HFFc6 (cell line): ENCODE data around the gene AFAP1. TPM values are rescaled to one million over a fixed set of nuclear protein-coding genes. Genes with fewer than 3 reads are reported as not detected.
A peak's percentile ranks its signal among the peaks of the same experiment; 100 is the strongest.

Experiments
- DNase-seq: peaks from one replicate; pipeline ENCODE4 v3.0.0-alpha.2; 2018
- H3K27ac Mint-ChIP-seq: 2 replicates; pipeline ENCODE4 v1.8.0; 2020; ENCODE audit warnings: mild to moderate bottlenecking, mixed read lengths
- H3K27me3 Mint-ChIP-seq: 2 replicates; pipeline ENCODE4 v1.8.0; 2021; ENCODE audit warnings: mild to moderate bottlenecking, moderate library complexity, mixed read lengths; ENCODE audit not compliant: insufficient read depth
- H3K36me3 Mint-ChIP-seq: 2 replicates; pipeline ENCODE4 v1.8.0; 2021; ENCODE audit warnings: low read depth, mixed read lengths
- H3K4me1 Mint-ChIP-seq: 2 replicates; pipeline ENCODE4 v1.8.0; 2020; ENCODE audit warnings: low read depth, mixed read lengths
- H3K4me3 Mint-ChIP-seq: 2 replicates; pipeline ENCODE4 v1.8.0; 2020; ENCODE audit warnings: mild to moderate bottlenecking, moderate library complexity, mixed read lengths
- H3K9me3 Mint-ChIP-seq: 2 replicates; pipeline ENCODE4 v1.8.0; 2020; ENCODE audit warnings: mild to moderate bottlenecking, mixed read lengths
- CTCF ChIP-seq: fragments of 200-600 bp; sonication (generic); IDR thresholded peaks from 2 replicates; pipeline ENCODE4 v1.5.0; 2021; ENCODE audit warnings: antibody characterized with exemption, mild to moderate bottlenecking
- total RNA-seq, 6 experiments: library from RNA; stranded (reverse); fragmentation: NEBNext Ultra II Directional; extraction: Animal tissue kit (Norgen Biotek cat#: 25700); gene quantifications; 2 replicates in 1 of 6; 3 replicates in 5 of 6; pipeline ENCODE4 v1.2.3, GENCODE V29; 2021

Gene AFAP1
- total RNA-seq, 6 experiments from 2014 or later, result 99.7 to 116 (median 107) TPM

DNA sequence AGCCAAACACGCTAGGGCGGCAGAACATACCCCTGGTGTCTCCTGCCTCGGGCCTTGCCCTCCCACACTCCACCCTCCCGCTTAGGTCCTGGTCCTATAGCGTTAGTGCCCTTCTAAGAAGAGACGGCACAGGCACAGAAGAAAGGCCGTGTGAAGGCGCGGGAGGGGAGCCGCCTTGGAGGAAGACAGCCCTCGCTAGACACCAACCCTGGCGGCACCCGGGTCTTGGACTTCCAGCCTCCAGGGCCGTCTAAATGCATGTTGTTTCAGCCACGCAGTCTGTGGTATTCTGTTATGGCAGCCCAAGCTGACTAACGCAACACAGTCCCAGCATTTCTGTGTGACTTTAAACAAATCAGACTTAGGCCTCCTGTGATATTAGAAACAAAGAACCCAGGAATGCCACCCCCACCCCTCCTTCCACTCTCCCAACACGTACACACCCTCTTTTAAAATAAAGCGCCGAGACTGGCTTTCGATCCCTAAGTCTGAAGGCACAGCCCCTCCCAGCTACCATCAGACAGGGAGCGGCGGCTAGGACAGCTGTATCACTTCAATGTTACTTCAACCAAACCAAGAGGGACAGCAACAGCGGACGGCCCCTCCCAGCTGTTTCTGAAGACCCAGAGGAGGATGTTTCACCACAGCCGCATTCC, 128.0 kb downstream of the AFAP1 start:
- DNase-seq, result no peak
- peaks cover 28% of the 10 kb centered on the region for H3K27me3 Mint-ChIP-seq
- no peak for TF ChIP-seq CTCF
- peaks cover 95% of the 10 kb centered on the region for H3K4me1 Mint-ChIP-seq
- H3K27ac Mint-ChIP-seq, result peak overlapping the region; percentile 34
- H3K4me3 Mint-ChIP-seq, result peak overlapping the region; percentile 22; the same call in 1 of the 2 replicates
- H3K36me3 Mint-ChIP-seq, result peaks cover 93% of the 10 kb centered on the region
- peaks cover 25% of the 10 kb centered on the region for H3K9me3 Mint-ChIP-seq

DNA sequence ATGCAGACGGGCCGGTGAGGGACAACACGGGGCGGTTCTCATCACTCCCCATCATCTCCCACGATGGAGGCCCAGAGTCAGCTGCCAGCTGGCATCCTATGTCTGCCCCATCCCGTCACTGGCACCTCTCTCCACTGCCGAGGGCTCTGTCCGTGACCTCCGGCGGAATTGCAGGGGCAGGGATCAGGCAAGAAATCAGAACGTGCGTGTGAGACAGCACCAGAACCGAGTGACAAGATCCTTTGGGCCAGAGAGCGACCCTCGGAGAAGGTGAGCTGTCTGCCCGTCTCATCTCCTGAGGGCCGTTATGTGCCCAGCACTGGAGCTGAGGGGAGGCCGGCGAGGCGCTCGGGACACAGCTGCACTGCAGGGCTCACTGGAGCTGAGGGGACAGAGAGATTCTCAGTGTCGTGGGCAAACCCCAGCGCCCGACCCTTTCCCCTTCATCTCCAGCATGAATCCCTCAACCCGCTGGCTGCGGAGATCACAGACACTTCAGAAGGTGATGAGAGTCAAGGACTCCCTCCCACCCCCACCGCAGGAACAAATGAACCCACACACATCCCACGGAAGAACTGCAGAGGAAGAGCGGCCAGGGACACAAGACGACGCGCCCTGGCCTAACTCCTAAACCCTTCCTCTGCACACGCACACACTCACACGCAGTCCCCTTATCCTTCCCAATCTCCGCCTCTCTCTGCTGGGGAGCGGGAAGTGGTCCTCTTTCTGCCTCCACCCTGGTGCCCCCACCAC, 128.7 kb downstream of the AFAP1 start:
- peak overlapping the region; percentile 34 for H3K27ac Mint-ChIP-seq
- peaks cover 29% of the 10 kb centered on the region for H3K27me3 Mint-ChIP-seq
- H3K4me1 Mint-ChIP-seq, result peaks cover 92% of the 10 kb centered on the region
- no peak overlapping the region; the same call in 1 of the 2 replicates for H3K4me3 Mint-ChIP-seq
- peaks cover 90% of the 10 kb centered on the region for H3K36me3 Mint-ChIP-seq
- no peak for DNase-seq
- no peak for TF ChIP-seq CTCF
- H3K9me3 Mint-ChIP-seq, result peaks cover 27% of the 10 kb centered on the region

DNA sequence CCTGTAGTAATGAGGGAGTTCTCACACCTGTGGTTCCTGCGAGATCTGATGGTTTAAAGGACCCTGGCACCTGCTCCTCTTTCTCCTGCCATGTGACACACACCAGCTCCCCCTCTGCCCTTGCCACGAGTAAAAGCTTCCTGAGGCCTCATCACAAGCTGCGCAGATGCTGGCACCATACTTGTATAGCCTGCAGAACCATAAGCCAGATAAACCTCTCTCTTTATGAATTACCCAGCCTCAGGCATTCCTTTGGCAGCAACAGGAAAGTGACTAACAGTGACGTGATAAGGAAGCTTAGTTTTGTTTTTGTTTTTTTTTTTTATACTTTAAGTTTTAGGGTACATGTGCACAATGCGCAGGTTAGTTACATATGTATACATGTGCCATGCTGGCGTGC, 130.9 kb downstream of the AFAP1 start:
- peak; percentile 71 for DNase-seq
- H3K27ac Mint-ChIP-seq, result peak overlapping the region; percentile 78
- no peak for TF ChIP-seq CTCF

DNA sequence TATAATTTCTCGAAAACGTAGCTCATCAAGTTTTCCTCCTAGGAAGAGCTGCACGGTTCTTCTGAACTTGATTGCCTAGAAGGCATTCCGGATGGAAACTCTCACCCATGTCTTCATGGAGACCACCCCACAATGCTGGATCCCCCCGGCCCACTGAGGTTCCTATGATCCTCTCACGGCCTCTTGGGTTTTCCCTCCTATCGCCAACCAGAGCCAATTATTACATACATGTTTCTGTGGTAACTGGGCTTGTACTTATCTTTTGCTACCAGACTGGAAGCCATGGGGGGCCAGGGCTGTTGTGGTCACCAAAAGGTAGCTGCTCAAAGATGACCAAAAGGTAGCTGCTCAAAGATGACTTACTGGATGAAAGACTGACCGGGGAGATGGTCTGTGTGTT, 131.5 kb downstream of the AFAP1 start:
- no peak for TF ChIP-seq CTCF
- no peak for DNase-seq
- H3K36me3 Mint-ChIP-seq, result peaks cover 86% of the 10 kb centered on the region
- peaks cover 91% of the 10 kb centered on the region for H3K4me1 Mint-ChIP-seq
- peaks cover 33% of the 10 kb centered on the region for H3K9me3 Mint-ChIP-seq
- peak overlapping the region; percentile 21; the same call in 1 of the 2 replicates for H3K27ac Mint-ChIP-seq
- H3K4me3 Mint-ChIP-seq, result peak overlapping the region; percentile 61; the same call in 1 of the 2 replicates
- H3K27me3 Mint-ChIP-seq, result peaks cover 39% of the 10 kb centered on the region

More for the DNA sequence above, 130.9 kb downstream of the AFAP1 start:
- Mint-ChIP-seq H3K4me1 (peaks cover 92% of the 10 kb centered on the region), H3K27me3 (peaks cover 38% of the 10 kb centered on the region), H3K9me3 (peaks cover 33% of the 10 kb centered on the region), H3K4me3 (peak overlapping the region; percentile 61), H3K36me3 (peaks cover 88% of the 10 kb centered on the region)

DNA sequence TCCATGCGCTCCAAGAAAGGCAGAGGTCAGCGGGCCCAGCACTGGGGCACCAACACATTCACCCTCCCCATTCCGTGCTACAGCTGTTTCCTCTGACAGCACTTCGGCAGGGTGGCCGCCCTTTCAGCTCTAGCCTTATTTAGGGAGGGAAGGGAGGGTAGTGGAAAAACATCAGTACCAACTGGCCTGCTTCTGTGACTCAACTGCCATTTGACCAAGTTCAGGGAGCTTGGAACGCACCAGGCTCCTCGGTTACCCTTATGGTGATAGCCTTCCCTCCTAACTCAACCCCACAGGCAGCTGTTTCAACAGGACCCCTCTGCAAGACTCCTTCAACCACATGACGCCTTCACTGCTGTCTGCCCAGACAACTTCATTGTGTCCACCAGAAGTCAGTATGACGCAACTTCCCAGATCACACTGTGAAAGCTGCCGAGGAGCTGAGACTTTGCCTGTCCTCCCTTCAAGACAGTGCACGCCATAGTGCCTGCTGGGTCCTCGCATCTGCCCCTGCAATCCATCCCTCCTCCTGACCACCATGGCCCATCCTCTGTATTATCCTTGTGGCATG, 132.2 kb downstream of the AFAP1 start:
- Mint-ChIP-seq H3K9me3 (peaks cover 33% of the 10 kb centered on the region), H3K27me3 (peaks cover 39% of the 10 kb centered on the region), H3K4me1 (peaks cover 90% of the 10 kb centered on the region), H3K36me3 (peaks cover 78% of the 10 kb centered on the region), H3K4me3 (peak overlapping the region; percentile 17; the same call in 1 of the 2 replicates), H3K27ac (peak overlapping the region; percentile 69)
- no peak for DNase-seq
- no peak for TF ChIP-seq CTCF
